ENCODE measurements around the gene B3GLCT. TPM values are rescaled to one million over a fixed set of nuclear protein-coding genes. Genes with fewer than 3 reads are reported as not detected.

The B3GLCT gene
- total and polyA plus RNA-seq, 2 experiments from 2014 or later, result 2.2 to 4.4 TPM

DNA sequence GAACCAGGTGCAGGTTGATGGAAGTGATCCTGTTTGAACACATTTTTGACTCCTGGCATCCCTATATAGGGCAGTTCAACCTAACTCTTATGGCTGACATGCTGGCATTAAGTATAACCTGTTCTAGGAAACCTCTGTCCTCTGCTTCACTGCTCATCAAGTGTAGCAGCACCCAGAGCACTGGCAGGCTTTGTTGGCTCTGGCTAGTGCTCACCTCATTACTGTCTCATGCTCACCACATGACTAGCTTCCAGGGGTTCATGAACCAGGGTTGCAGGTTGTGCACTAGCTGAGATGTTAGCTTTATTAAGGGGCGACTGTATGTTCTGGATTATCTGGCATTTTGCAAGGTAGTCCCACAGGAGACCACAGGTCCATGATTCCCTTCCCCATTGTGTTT is 63.6 kb downstream of the B3GLCT start:
- Histone ChIP-seq H4K20me1 (replicated peaks; ENCODE audit: insufficient read depth) (no peaks in the 10 kb centered on the region), H2AFZ (no peak overlapping the region), H3K9me2 (ENCODE audit: insufficient read depth) (peaks cover 4% of the 10 kb centered on the region; the same call in 1 of the 2 replicates), H3K4me1 (ENCODE audit: insufficient read depth) (no peaks in the 10 kb centered on the region), H3K4me3 (no peak overlapping the region), H3K36me3 (ENCODE audit: insufficient read depth) (no peaks in the 10 kb centered on the region), H3K27ac (ENCODE audit: low read depth) (no peak overlapping the region), H3K79me2 (replicated peaks; ENCODE audit: insufficient read depth) (no peaks in the 10 kb centered on the region), H3K4me2 (no peak overlapping the region), H3K27me3 (ENCODE audit: insufficient read depth) (no peaks in the 10 kb centered on the region), H3F3A (replicated peaks; ENCODE audit: low read depth) (no peaks in the 10 kb centered on the region)
- Mint-ChIP-seq H3K4me1 (no peaks in the 10 kb centered on the region), H3K9me3 (no peaks in the 10 kb centered on the region), H3K27me3 (ENCODE audit: insufficient read depth, low read depth, poor library complexity) (no peaks in the 10 kb centered on the region), H3K27ac (no peak overlapping the region), H3K4me3 (no peak overlapping the region), H3K36me3 (ENCODE audit: low read depth) (peaks cover 1% of the 10 kb centered on the region; the same call in 2 of the 3 replicates)
- ATAC-seq (no peak), DNase-seq (ENCODE audit: low spot score) (no peak)
- no peak for TF ChIP-seq ETS1 (IDR thresholded peaks at IDR 0.05)

DNA sequence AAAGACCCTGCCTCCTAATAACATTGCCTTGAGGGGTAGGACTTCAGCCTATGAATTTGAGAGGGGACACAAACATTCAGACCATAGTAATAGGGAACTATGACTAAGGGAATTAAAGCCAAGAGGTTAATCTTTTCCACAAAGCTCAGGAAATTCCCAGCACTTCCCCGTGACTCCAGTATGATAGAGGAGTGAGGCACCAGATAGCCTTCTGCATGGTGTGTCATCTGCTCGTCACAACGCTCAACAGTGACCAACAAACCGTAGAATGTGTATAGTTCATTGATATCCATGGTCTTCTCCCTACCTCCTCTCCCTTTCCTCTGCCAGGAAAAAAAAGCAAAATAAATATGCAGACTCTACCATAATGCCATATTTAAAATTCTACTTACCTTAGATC is 64.4 kb downstream of the B3GLCT start:
- no peak overlapping the region for H3K27ac ChIP-seq (ENCODE audit: low read depth)
- DNase-seq (ENCODE audit: low spot score), result no peak
- H3K4me3 ChIP-seq, result no peak overlapping the region
- 0 out of 3 replicates have a peak, but pooled peaks cover 1% of the 10 kb centered on the region for H3K9me3 Mint-ChIP-seq
- H3K4me1 ChIP-seq (ENCODE audit: insufficient read depth), result no peaks in the 10 kb centered on the region
- no peak overlapping the region for H3K27ac Mint-ChIP-seq
- no peaks in the 10 kb centered on the region for H3F3A ChIP-seq (replicated peaks; ENCODE audit: low read depth)
- no peak overlapping the region for H3K4me3 Mint-ChIP-seq
- peaks cover 4% of the 10 kb centered on the region; the same call in 1 of the 2 replicates for H3K9me2 ChIP-seq (ENCODE audit: insufficient read depth)
- no peaks in the 10 kb centered on the region for H4K20me1 ChIP-seq (replicated peaks; ENCODE audit: insufficient read depth)
- H2AFZ ChIP-seq, result no peak overlapping the region
- peaks cover 5% of the 10 kb centered on the region for H3K36me3 Mint-ChIP-seq (ENCODE audit: low read depth)
- H3K27me3 ChIP-seq (ENCODE audit: insufficient read depth), result no peaks in the 10 kb centered on the region
- no peaks in the 10 kb centered on the region for H3K79me2 ChIP-seq (replicated peaks; ENCODE audit: insufficient read depth)
- no peak for ATAC-seq
- no peak overlapping the region for H3K4me2 ChIP-seq
- H3K36me3 ChIP-seq (ENCODE audit: insufficient read depth), result no peaks in the 10 kb centered on the region
- H3K4me1 Mint-ChIP-seq, result no peaks in the 10 kb centered on the region
- no peaks in the 10 kb centered on the region for H3K27me3 Mint-ChIP-seq (ENCODE audit: insufficient read depth, low read depth, poor library complexity)
- TF ChIP-seq EZH2phosphoT487 (IDR thresholded peaks at IDR 0.05; ENCODE audit: unreplicated experiment), result no peak
- no peak for TF ChIP-seq REST (IDR thresholded peaks at IDR 0.05; ENCODE audit: unreplicated experiment)
- TF ChIP-seq POLR2AphosphoS5 (IDR thresholded peaks at IDR 0.05; ENCODE audit: low read depth), result no peak
- no peak for TF ChIP-seq NANOG (IDR thresholded peaks at IDR 0.05; ENCODE audit: borderline replicate concordance)
- TF ChIP-seq ZNF114 (CRISPR knock-in tag; IDR thresholded peaks at IDR 0.05), result no peak
- TF ChIP-seq ZNF462 (CRISPR knock-in tag; IDR thresholded peaks at IDR 0.05), result no peak
- no peak for TF ChIP-seq CREB1 (CRISPR knock-in tag; IDR thresholded peaks at IDR 0.05; ENCODE audit: low read depth)
- TF ChIP-seq STAT1 (IDR thresholded peaks at IDR 0.05; ENCODE audit: unreplicated experiment), result no peak
- TF ChIP-seq JUNB (IDR thresholded peaks at IDR 0.05; ENCODE audit: unreplicated experiment), result no peak
- TF ChIP-seq ZNF331 (CRISPR knock-in tag; IDR thresholded peaks at IDR 0.05; ENCODE audit: low read depth), result no peak
- TF ChIP-seq EZH2 (IDR thresholded peaks at IDR 0.05; ENCODE audit: low read depth, unreplicated experiment), result no peak
